Measurements from ENCODE around the gene MYRIP.

The MYRIP gene

GRCh38 chr3:40299721-40300335 is 490.4 kb downstream of the MYRIP start:
- Mint-ChIP-seq H3K9me3 (peaks cover 7% of the 10 kb centered on the region), H3K27me3 (ENCODE audit: low read depth) (no peaks in the 10 kb centered on the region), H3K4me1 (peaks cover 12% of the 10 kb centered on the region), H3K4me3 (no peak overlapping the region), H3K36me3 (ENCODE audit: low read depth) (no peaks in the 10 kb centered on the region), H3K27ac (peak overlapping the region in 2 of 3 experiments; percentile 6 to 54)
- TF ChIP-seq CTCF (IDR thresholded peaks at IDR 0.05; ENCODE audit: unreplicated experiment in 3 of 3), result no peak

GRCh38 chr3:40302784-40303183 is 493.4 kb downstream of the MYRIP start:
- Mint-ChIP-seq H3K4me1 (peaks cover 12% of the 10 kb centered on the region), H3K27ac (peak overlapping the region in 1 of 3 experiments; percentile 4), H3K9me3 (peaks cover 7% of the 10 kb centered on the region), H3K4me3 (no peak overlapping the region), H3K36me3 (ENCODE audit: low read depth) (no peaks in the 10 kb centered on the region), H3K27me3 (ENCODE audit: low read depth) (no peaks in the 10 kb centered on the region)
- TF ChIP-seq CTCF (IDR thresholded peaks at IDR 0.05; ENCODE audit: unreplicated experiment in 3 of 3), result no peak

GRCh38 chr3:40304352-40304751 is 494.9 kb downstream of the MYRIP start:
- Mint-ChIP-seq H3K4me3 (no peak overlapping the region), H3K4me1 (peaks cover 12% of the 10 kb centered on the region), H3K9me3 (peaks cover 7% of the 10 kb centered on the region), H3K36me3 (ENCODE audit: low read depth) (no peaks in the 10 kb centered on the region), H3K27me3 (ENCODE audit: low read depth) (no peaks in the 10 kb centered on the region), H3K27ac (no peak overlapping the region)
- TF ChIP-seq CTCF (IDR thresholded peaks at IDR 0.05; ENCODE audit: unreplicated experiment in 3 of 3), result no peak

GRCh38 chr3:40306336-40306735 is 496.9 kb downstream of the MYRIP start:
- Mint-ChIP-seq H3K27me3 (ENCODE audit: low read depth) (no peaks in the 10 kb centered on the region), H3K4me3 (no peak overlapping the region), H3K4me1 (peaks cover 14% of the 10 kb centered on the region), H3K36me3 (ENCODE audit: low read depth) (peaks cover 7% of the 10 kb centered on the region), H3K27ac (no peak overlapping the region), H3K9me3 (peaks cover 6% of the 10 kb centered on the region)
- TF ChIP-seq CTCF (IDR thresholded peaks at IDR 0.05; ENCODE audit: unreplicated experiment in 3 of 3), result no peak

- Mint-ChIP-seq H3K27ac (no peak overlapping the region), H3K9me3 (no peaks in the 10 kb centered on the region), H3K27me3 (ENCODE audit: low read depth) (no peaks in the 10 kb centered on the region), H3K36me3 (ENCODE audit: low read depth) (peaks cover 16% of the 10 kb centered on the region), H3K4me3 (no peak overlapping the region), H3K4me1 (peaks cover 22% of the 10 kb centered on the region)
- TF ChIP-seq CTCF (IDR thresholded peaks at IDR 0.05; ENCODE audit: unreplicated experiment in 3 of 3), result no peak
These were observed 497.8 kb downstream of the MYRIP start for GRCh38 chr3:40307176-40307575.

GRCh38 chr3:40308725-40309417 is 499.5 kb downstream of the MYRIP start:
- no peak for TF ChIP-seq CTCF (IDR thresholded peaks at IDR 0.05; ENCODE audit: unreplicated experiment in 3 of 3)
- Mint-ChIP-seq H3K9me3 (no peaks in the 10 kb centered on the region), H3K36me3 (ENCODE audit: low read depth) (peaks cover 30% of the 10 kb centered on the region)

More at GRCh38 chr3:40308725-40309417, 499.5 kb downstream of the MYRIP start:
- Mint-ChIP-seq H3K4me1 (peaks cover 23% of the 10 kb centered on the region), H3K27me3 (ENCODE audit: low read depth) (no peaks in the 10 kb centered on the region), H3K4me3 (peak overlapping the region; percentile 97 to 100 (median 99)), H3K27ac (peak overlapping the region; percentile 98 to 100 (median 99))
